HepG2 (cell line): ENCODE measurements around the gene OXGR1. TPM values are rescaled to one million over a fixed set of nuclear protein-coding genes. Genes with fewer than 3 reads are reported as not detected.

ENCODE experiments used
- ATAC-seq: fragments of 200-7000 bp; cut with Tn5 transposase; 3 replicates; pipeline ENCODE4 v1.9.1; 2020; ENCODE audit warnings: mild to moderate bottlenecking, moderate library complexity
- BruUV-seq: library from RNA; stranded (reverse); fragments of 400-500 nt; replicated peaks from 2 replicates; lab custom pipeline; 2021; lab: Mats Ljungman, UMichigan
- CTCF ChIA-PET: fragments of 300-600 bp; formaldehyde crosslinking; extraction: SDS; loops from one replicate; lab custom pipeline; 2021; ENCODE audit warnings: low total read pairs, inconsistent platforms, low intra/inter-chr PET ratio; lab: Yijun Ruan, JAX
- POLR2A ChIA-PET: fragments of 350-600 bp; sonication (Branson Sonifier 250); formaldehyde crosslinking; loops from one replicate; lab custom pipeline; 2020; ENCODE audit warnings: antibody characterized with exemption, inconsistent platforms; lab: Yijun Ruan, JAX
- DNase-seq: peaks from one replicate; pipeline ENCODE4 v3.0.0-alpha.2; 2015; ENCODE audit warnings: low spot score
- FAIRE-seq: peaks from 3 replicates; lab custom pipeline; 2011; peaks lifted over from hg19 to GRCh38; lab: Jason Lieb, UNC
- H2AFZ ChIP-seq: one replicate; pipeline ENCODE4 v1.6.1; 2011; ENCODE audit warnings: low read length, inconsistent platforms
- H3K27ac ChIP-seq: fragments of 300-600 bp; 3 replicates; pipeline ENCODE4 v1.8.0; 2011; ENCODE audit warnings: mixed run types, mild to moderate bottlenecking, mixed read lengths, low read length, inconsistent platforms; ENCODE audit not compliant: insufficient read depth; ENCODE audit errors: extremely low read length
- H3K27me3 ChIP-seq, 2 experiments: fragments of 200-600 bp in 1 of 2; 2 replicates in 1 of 2; 3 replicates in 1 of 2; pipeline versions ENCODE4 v1.6.0 to v1.8.0; 2011; ENCODE audit warnings: low read length in 2 of 2, mild to moderate bottlenecking in 2 of 2, moderate library complexity in 2 of 2, inconsistent platforms in 1 of 2; ENCODE audit not compliant: insufficient read depth in 2 of 2, control insufficient read depth in 1 of 2
- H3K36me3 ChIP-seq, 2 experiments: fragments of 200-600 bp in 1 of 2; replicated peaks in 1 of 2; 2 replicates in 1 of 2; 3 replicates in 1 of 2; pipeline versions ENCODE4 v1.5.1 to v1.8.0; 2011; ENCODE audit warnings: low read length in 2 of 2, inconsistent platforms in 1 of 2; ENCODE audit not compliant: insufficient read depth in 2 of 2, control insufficient read depth in 1 of 2
- H3K4me1 ChIP-seq: 2 replicates; pipeline ENCODE4 v1.5.1; 2012; ENCODE audit warnings: low read length, inconsistent platforms; ENCODE audit not compliant: insufficient read depth
- H3K4me2 ChIP-seq: 2 replicates; pipeline ENCODE4 v1.6.0; 2011; ENCODE audit warnings: low read depth, low read length, inconsistent platforms
- H3K4me3 ChIP-seq, 3 experiments: fragments of 200-600 bp in 1 of 3; sonication (generic), shearing (Covaris generic) in 1 of 3; replicated peaks in 1 of 3; 2 replicates each; pipeline ENCODE4 v1.5.1; 2011 to 2016; ENCODE audit warnings: low read length in 3 of 3, inconsistent platforms in 2 of 3, low read depth in 2 of 3, mild to moderate bottlenecking in 2 of 3, control low read depth in 1 of 3, mixed read lengths in 1 of 3; ENCODE audit not compliant: insufficient read depth in 1 of 3
- H3K79me2 ChIP-seq: one replicate; pipeline ENCODE4 v1.6.1; 2011; ENCODE audit warnings: low read length, inconsistent platforms; ENCODE audit not compliant: insufficient read depth
- H3K9ac ChIP-seq: 2 replicates; pipeline ENCODE4 v1.6.0; 2011; ENCODE audit warnings: mild to moderate bottlenecking, low read depth, low read length, inconsistent platforms; ENCODE audit not compliant: insufficient read depth
- H3K9me3 ChIP-seq: 2 replicates; pipeline ENCODE4 v1.5.1; 2012; ENCODE audit warnings: mild to moderate bottlenecking, low read length
- H4K20me1 ChIP-seq: 2 replicates; pipeline ENCODE4 v1.6.0; 2011; ENCODE audit warnings: inconsistent platforms, mild to moderate bottlenecking, low read length, moderate library complexity; ENCODE audit not compliant: insufficient read depth
- AGO2 ChIP-seq: fragments of 200-400 bp; formaldehyde crosslinking; optimal IDR thresholded peaks from 2 replicates; pipeline ENCODE3; 2017; ENCODE audit warnings: mild to moderate bottlenecking, low read depth, low read length, moderate library complexity
- EZH2 ChIP-seq: conservative IDR thresholded peaks from 2 replicates; pipeline ENCODE4 v1.6.1; 2012; ENCODE audit warnings: mild to moderate bottlenecking, low read depth, low read length, moderate library complexity
- KAT2B ChIP-seq: fragments of 150-350 bp; IDR thresholded peaks from 2 replicates; pipeline ENCODE4 v1.6.1; 2014; ENCODE audit warnings: low read depth, low read length, borderline replicate concordance
- LRRFIP1 ChIP-seq: sonication (generic); formaldehyde crosslinking; conservative IDR thresholded peaks from 2 replicates; pipeline ENCODE4 v1.4.0; 2020; ENCODE audit warnings: missing genetic modification reagents
- MAFG ChIP-seq: sonication (generic); formaldehyde crosslinking; IDR thresholded peaks from 2 replicates; pipeline ENCODE4 v1.5.1; 2020; ENCODE audit warnings: mild to moderate bottlenecking, missing genetic modification reagents
- MXI1 ChIP-seq: IDR thresholded peaks from 3 replicates; pipeline ENCODE4 v1.6.1; 2012; ENCODE audit warnings: low read depth, low read length, inconsistent platforms, borderline replicate concordance
- NKX3-1 ChIP-seq: sonication (generic); formaldehyde crosslinking; IDR thresholded peaks from 2 replicates; pipeline ENCODE4 v1.5.0; 2020; ENCODE audit warnings: missing genetic modification reagents
- POLR2AphosphoS5 ChIP-seq: IDR thresholded peaks from 2 replicates; pipeline ENCODE4 v1.6.1; 2012; ENCODE audit warnings: low read depth, low read length
- PRPF4 ChIP-seq: fragments of 200-400 bp; formaldehyde crosslinking; IDR thresholded peaks from 2 replicates; pipeline ENCODE4 v1.6.1; 2016; ENCODE audit warnings: low read length, low read depth; ENCODE audit not compliant: poor library complexity, severe bottlenecking
- RBAK ChIP-seq: sonication (generic); formaldehyde crosslinking; IDR thresholded peaks from 2 replicates; pipeline ENCODE4 v1.5.1; 2020; ENCODE audit warnings: mild to moderate bottlenecking, missing genetic modification reagents
- RFX3 ChIP-seq: IDR thresholded peaks from 2 replicates; pipeline ENCODE4 v1.6.1; 2016; ENCODE audit warnings: missing biosample characterization, missing genetic modification reagents
- ZEB1 ChIP-seq: IDR thresholded peaks from 2 replicates; pipeline ENCODE4 v1.6.1; 2012; ENCODE audit warnings: mild to moderate bottlenecking, low read depth, inconsistent platforms; ENCODE audit not compliant: insufficient replicate concordance
- ZIK1 ChIP-seq: sonication (generic); formaldehyde crosslinking; IDR thresholded peaks from 2 replicates; pipeline ENCODE4 v1.5.0; 2020; ENCODE audit warnings: mild to moderate bottlenecking, low read depth, missing genetic modification reagents, borderline replicate concordance
- ZNF234 ChIP-seq: sonication (generic); formaldehyde crosslinking; conservative IDR thresholded peaks from 2 replicates; pipeline ENCODE4 v1.5.1; 2020; ENCODE audit warnings: mild to moderate bottlenecking, missing genetic modification reagents
- ZNF280D ChIP-seq: sonication (generic); formaldehyde crosslinking; IDR thresholded peaks from 2 replicates; pipeline ENCODE4 v1.5.1; 2020; ENCODE audit warnings: mild to moderate bottlenecking, missing genetic modification reagents
- ZNF30 ChIP-seq: sonication (generic); formaldehyde crosslinking; IDR thresholded peaks from 2 replicates; pipeline ENCODE4 v1.5.0; 2020; ENCODE audit warnings: mild to moderate bottlenecking, missing genetic modification reagents
- ZNF660 ChIP-seq: sonication (generic); formaldehyde crosslinking; IDR thresholded peaks from 2 replicates; pipeline ENCODE4 v1.5.1; 2020; ENCODE audit warnings: mild to moderate bottlenecking, low read depth, missing genetic modification reagents, borderline replicate concordance
- WGBS: methylation state at CpG from one replicate; pipeline ENCODE4 v1.1.6; 2017; ENCODE audit warnings: low lambda C conversion rate; 5-methylcytosine and 5-hydroxymethylcytosine counted together
- in situ Hi-C: cut with HindIII; loops from 2 replicates; pipeline ENCODE4 v1.10.0; 2017; ENCODE audit warnings: low pct_unique_long_range_greater_than_20kb; ENCODE audit not compliant: extremely low pct_ligation_motif_present
- intact Hi-C: fragments of 100-400 bp; cut with micrococcal nuclease; formaldehyde crosslinking; loops from one replicate; pipeline ENCODE4 v1.10.0; 2022; ENCODE audit not compliant: unreplicated experiment
- polyA plus RNA-seq, 8 experiments: library from polyadenylated mRNA; depleted of rRNA in 3 of 8; stranded (reverse) in 7 of 8; unstranded in 1 of 8; fragments of >200 nt; fragmentation: Illumina TruSeq in 4 of 8; extraction: Trizol in 4 of 8; gene quantifications; 2 replicates each; pipeline versions ENCODE4 v1.2.1 to v1.2.3, GENCODE V29; 2011 to 2016; ENCODE audit warnings: low read depth in 4 of 8, missing spikeins in 1 of 8, mixed read lengths in 1 of 8; ENCODE audit not compliant: insufficient read depth in 1 of 8
- total RNA-seq, 5 experiments: library from RNA; depleted of rRNA; stranded (reverse); fragments of >200 nt; fragmentation: Illumina TruSeq; extraction: Trizol; gene quantifications; 2 replicates each; pipeline ENCODE4 v1.2.3, GENCODE V29; 2016; ENCODE audit warnings: low read depth in 1 of 5

Gene OXGR1
- total and polyA plus RNA-seq, 2 of the 13 experiments (the other 11 are each of a cell fraction or from before 2014, with no cell fraction given), result not detected

- Histone ChIP-seq H4K20me1 (no peaks in the 10 kb centered on the region), H3K9ac (no peak overlapping the region), H3K27ac (no peak overlapping the region), H3K4me2 (no peak overlapping the region), H3K4me3 (no peak overlapping the region), H3K79me2 (no peaks in the 10 kb centered on the region), H3K36me3 (no peaks in the 10 kb centered on the region), H3K27me3 (no peaks in the 10 kb centered on the region), H2AFZ (no peak overlapping the region), H3K9me3 (no peaks in the 10 kb centered on the region), H3K4me1 (peaks cover 10% of the 10 kb centered on the region)
- CTCF ChIA-PET, result no interaction called here
- no peak for ATAC-seq
- FAIRE-seq, result no peak
- no TSS peak for BruUV-seq
- in situ Hi-C loops (no loop called here), intact Hi-C loops (no loop called here)
- WGBS, result 79% methylated on average over 27 of the region's 27 CpGs
- POLR2A ChIA-PET, result no interaction called here
- no peak for TF ChIP-seq ZIK1 (CRISPR knock-in tag)
- TF ChIP-seq KAT2B, result no peak
- TF ChIP-seq ZNF234 (CRISPR knock-in tag), result no peak
- TF ChIP-seq RBAK (CRISPR knock-in tag), result no peak
- no peak for TF ChIP-seq ZNF660 (CRISPR knock-in tag)
- TF ChIP-seq NKX3-1 (CRISPR knock-in tag), result no peak
- TF ChIP-seq AGO2, result no peak
- TF ChIP-seq POLR2AphosphoS5, result no peak
- TF ChIP-seq MAFG (CRISPR knock-in tag), result no peak
- TF ChIP-seq EZH2, result no peak
- TF ChIP-seq PRPF4, result no peak
- no peak for TF ChIP-seq RFX3 (CRISPR knock-in tag)
- no peak for TF ChIP-seq LRRFIP1 (CRISPR knock-in tag)
- no peak for TF ChIP-seq ZNF30 (CRISPR knock-in tag)
- TF ChIP-seq MXI1, result no peak
- no peak for TF ChIP-seq ZNF280D (CRISPR knock-in tag)
- TF ChIP-seq ZEB1, result no peak
- no peak for DNase-seq
Measured at GRCh38 chr13:96947343-96947910, 46.8 kb downstream of the OXGR1 start.
